Erythroblast (primary cell): ENCODE data around the gene TNNI2.
"Not testable (repeated sequence)": the region's sequence is repeated elsewhere in the genome, so short reads cannot be mapped to it uniquely, and the experiment has no call there.

ENCODE experiments used
- DNase-seq, 2 experiments: peaks; one replicate each; lab custom pipeline; 2025; lab: John Stamatoyannopoulos, UW
- GATA1 ChIP-seq: IDR thresholded peaks from 2 replicates; pipeline ENCODE4 v1.6.1; 2011; ENCODE audit warnings: low read depth, mild to moderate bottlenecking, control low read depth, low read length, moderate library complexity
- POLR2A ChIP-seq: IDR thresholded peaks from 2 replicates; pipeline ENCODE4 v1.6.1; 2011; ENCODE audit warnings: mild to moderate bottlenecking, low read length

The TNNI2 gene

DNA sequence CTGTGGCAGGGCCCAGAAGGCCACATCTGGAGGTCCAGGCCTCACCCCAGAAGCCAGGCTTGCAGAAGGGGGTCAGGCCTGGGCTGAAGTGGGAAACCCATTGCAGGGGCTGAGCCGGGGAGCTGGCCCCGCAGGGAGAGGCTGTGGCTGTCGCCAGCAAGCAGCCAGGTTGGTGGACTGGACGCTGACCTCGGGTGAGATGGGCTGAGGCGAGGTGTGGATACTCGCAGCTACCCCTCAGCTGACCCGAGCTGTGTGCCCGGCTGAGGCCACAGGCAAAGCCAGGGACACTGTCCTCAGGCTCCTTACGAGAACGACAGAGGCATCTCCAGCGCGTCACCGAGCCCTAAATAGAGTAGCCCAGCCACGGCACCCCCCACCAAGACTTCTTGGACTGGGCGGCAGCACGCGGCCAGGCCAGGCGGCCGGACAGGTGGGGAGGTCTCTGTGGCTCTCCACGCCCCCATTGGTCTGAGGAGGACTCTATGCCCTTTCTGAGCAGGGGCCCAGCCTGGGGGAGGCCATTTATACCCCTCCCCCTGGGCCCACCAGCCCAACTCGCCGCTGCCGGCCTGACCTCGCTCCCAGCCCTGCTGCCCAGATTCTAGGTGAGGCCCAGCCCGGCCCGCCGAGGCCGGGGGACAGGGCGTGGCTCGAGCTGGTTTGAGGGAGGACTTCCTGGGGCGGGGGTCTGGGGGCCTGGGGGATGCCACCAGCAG, at the start of gene TNNI2:
TNNI2 (plus strand) TSS at position 556 of the 719 bp plus-strand sequence. CDS start 716 bp downstream, outside the sequence.
- no peak for TF ChIP-seq GATA1
- TF ChIP-seq POLR2A = no peak
- no peak for DNase-seq

DNA sequence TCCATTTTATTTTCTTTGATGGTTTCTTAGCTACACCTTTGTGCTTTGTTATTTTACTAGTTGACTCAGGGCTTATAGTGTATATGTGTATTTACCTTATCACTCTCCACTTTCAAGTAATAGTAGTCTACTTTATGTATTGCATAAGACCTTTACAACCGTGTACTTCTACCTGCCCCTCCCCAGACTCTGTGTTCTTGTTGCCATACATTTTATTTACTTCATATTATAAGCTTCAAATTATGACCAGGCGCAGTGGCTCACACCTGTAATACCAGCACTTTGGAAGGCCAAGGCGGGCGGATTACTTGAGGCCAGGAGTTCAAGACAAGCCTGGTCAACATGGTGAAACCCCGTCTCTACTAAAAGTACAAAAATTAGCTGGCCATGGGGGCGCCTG, 46.9 kb upstream of the TNNI2 start:
- TF ChIP-seq POLR2A (no peak), GATA1 (no peak)
- no peak for DNase-seq

- no peak for DNase-seq
- TF ChIP-seq POLR2A (no peak), GATA1 (no peak)
Observed at GRCh38 chr11:1792461-1792860, 46.3 kb upstream of the TNNI2 start.

DNA sequence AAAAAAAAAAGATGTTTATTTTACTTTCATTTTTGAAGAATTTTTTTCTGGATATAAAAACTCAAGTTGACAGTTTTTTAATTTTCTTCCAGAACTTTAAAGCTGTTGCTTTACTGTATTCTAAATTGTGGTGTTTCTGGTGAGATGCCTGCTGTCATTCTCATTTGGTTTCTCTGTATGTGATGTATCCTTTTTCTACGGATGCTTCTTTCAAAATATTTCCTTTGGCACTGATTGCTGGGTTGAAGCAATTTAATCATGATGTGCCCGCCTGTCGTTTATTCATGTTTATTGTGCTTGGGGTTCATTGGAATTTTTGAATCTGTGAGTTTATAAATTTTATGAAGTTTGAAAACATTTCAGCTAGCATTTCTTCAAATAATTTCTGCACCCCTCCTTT, 45.7 kb upstream of the TNNI2 start:
- TF ChIP-seq POLR2A = no peak
- no peak for TF ChIP-seq GATA1
- DNase-seq = no peak

- DNase-seq = no peak
- TF ChIP-seq POLR2A (no peak), GATA1 (no peak)
Observed at GRCh38 chr11:1796413-1797011, 42.3 kb upstream of the TNNI2 start.

- DNase-seq = no peak
- TF ChIP-seq POLR2A (no peak), GATA1 (no peak)
Observed at GRCh38 chr11:1797391-1798125, 41.2 kb upstream of the TNNI2 start.

DNA sequence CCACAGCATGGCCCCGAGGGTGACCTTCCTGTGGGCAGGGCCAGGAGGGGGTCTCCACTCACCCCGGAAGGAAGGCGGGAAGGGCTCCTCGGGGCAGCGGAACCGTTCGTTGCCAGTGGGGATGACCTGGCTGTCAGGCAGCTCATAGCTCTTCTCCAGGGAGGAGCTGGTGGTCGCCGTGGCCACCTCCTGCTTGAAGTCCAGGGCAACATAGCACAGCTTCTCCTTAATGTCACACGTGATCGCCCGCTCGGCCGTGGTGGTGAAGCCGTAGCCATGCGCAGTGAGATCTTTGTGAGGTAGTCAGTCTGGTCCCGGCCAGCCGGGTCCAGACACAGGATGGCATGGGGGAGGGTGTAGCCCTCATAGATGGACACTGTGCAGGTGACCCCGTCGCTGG, 35.5 kb upstream of the TNNI2 start:
- DNase-seq = no peak
- no peak for TF ChIP-seq GATA1
- no peak for TF ChIP-seq POLR2A

GRCh38 chr11:1803835-1804519, 34.8 kb upstream of the TNNI2 start:
- not testable (repeated sequence) for DNase-seq

GRCh38 chr11:1805525-1805924, 33.3 kb upstream of the TNNI2 start:
- TF ChIP-seq GATA1 (no peak), POLR2A (no peak)

GRCh38 chr11:1807264-1807995, 31.4 kb upstream of the TNNI2 start:
- DNase-seq = no peak
- no peak for TF ChIP-seq POLR2A
- TF ChIP-seq GATA1 = no peak

More at GRCh38 chr11:1805525-1805924, 33.3 kb upstream of the TNNI2 start:
- no peak for DNase-seq

DNA sequence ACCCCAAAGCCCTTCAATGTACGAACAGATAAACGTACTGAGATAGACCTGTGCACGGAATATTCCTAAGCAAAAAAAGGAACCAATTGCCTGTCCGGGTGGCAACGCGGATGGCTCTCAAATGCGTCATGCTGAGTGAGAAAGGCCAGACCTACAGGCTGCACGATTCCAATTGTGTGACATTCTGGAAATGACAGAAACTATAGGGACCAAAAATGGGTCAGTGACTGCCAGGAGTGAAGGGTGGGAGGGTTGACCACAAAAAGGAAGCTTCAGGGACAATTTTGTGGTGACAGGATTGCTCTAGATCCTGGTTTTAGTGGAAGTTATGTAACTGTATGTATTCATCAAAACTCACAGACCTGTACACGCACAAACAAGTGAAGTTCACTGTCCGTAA, 28.0 kb upstream of the TNNI2 start:
- TF ChIP-seq POLR2A = no peak
- no peak for TF ChIP-seq GATA1
- DNase-seq = no peak

GRCh38 chr11:1812274-1812673, 26.5 kb upstream of the TNNI2 start:
- DNase-seq = no peak
- TF ChIP-seq GATA1 (no peak), POLR2A (no peak)

DNA sequence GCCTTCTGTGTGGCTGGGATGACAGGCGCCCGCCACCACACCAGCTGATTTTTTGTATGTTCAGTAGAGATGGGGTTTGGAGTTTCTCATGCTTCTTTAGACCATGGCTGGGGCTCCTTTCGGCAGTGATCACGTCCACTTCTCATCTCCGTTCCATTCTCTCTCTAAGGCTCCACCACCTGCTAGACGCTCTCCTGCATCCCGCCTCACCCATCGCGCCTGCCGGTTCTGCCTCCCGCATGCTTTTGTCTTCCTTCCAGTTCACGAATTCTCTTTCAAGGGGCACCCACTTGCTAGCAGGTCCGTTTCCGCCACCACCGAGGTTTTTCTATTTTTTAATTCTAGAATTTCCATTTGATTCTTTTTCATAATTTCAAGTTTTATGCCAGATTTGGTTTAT, 26.0 kb upstream of the TNNI2 start:
- no peak for DNase-seq
- no peak for TF ChIP-seq GATA1
- no peak for TF ChIP-seq POLR2A

DNA sequence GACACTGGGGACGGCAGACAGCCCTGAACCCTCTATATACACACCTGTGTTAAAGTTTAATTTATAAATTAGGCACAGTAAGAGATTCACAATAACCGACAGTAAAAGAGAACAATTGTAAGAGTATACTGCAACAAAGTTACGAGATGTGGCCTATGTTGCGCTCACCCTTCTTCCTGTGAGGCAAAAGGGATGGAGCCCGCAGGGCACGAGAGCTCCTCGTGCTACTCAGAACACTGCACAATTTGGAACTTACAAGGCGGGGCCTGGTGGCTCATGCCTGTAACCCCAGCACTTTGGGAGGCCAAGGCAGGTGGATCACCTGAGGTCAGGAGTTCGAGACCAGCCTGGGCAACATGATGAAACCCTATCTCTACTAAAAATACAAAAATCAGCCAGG, 25.4 kb upstream of the TNNI2 start:
- not testable (repeated sequence) for DNase-seq
